ENCODE results near the gene SLC24A3. TPM values are rescaled to one million over a fixed set of nuclear protein-coding genes. Genes with fewer than 3 reads are reported as not detected.

SLC24A3 gene
- total RNA-seq, 1 experiment from 2014 or later, result 46.0 TPM

DNA sequence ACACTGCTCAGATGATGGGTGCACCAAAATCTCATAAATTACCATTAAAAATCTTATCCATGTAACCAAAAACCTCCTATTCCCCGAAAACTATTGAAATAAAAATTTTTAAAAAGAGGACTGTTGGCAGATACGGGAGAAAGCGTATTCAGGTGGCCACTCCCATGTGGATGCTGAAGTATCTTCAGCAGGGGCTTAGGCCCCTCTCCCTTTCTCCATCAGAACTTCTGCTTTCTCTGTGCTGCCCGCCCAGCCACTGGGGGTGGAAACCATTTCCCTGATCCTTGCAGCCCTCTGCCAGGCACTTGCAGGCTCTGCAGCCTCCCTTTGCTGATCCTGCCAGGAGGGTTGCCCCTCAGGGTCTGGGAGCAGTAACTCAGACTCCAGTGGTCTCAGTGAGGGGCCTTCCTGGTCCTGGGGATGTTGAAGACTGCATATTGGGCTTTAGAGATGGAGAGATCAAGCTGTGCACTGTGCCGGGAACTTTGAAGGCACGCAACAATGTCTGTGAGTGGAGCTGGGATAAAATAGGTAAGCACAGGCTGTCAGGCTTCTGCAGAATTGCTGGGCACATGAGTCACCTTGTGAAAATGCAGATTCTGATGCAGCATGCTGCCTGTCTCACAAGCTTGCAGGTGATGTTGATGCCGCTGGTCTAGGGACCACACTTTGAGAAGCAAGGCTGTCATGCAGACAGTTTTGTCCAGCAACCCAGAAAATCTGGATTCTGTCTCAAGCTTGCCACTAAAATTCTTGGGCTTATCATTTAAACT is 59.6 kb downstream of the SLC24A3 start:
- peaks cover 50% of the 10 kb centered on the region for H3K4me1 ChIP-seq (ENCODE audit: insufficient read depth, low read length, poor library complexity, severe bottlenecking)
- no peaks in the 10 kb centered on the region for H3K9me3 ChIP-seq (ENCODE audit: low read depth, low read length, poor library complexity, severe bottlenecking)
- no peak overlapping the region for H3K4me3 ChIP-seq (ENCODE audit: low read depth, low read length, poor library complexity, severe bottlenecking)
- no peak for TF ChIP-seq EZH2 (IDR thresholded peaks at IDR 0.05; ENCODE audit: borderline replicate concordance, low read depth, low read length, poor library complexity, severe bottlenecking)
- no peak for TF ChIP-seq CTCF (conservative IDR thresholded peaks at IDR 0.05; ENCODE audit: low read depth, low read length)
- DNase-seq (ENCODE audit: low spot score), result no peak
- BruUV-seq (replicated peaks), result no TSS peak
- no peaks in the 10 kb centered on the region for H3K36me3 ChIP-seq (ENCODE audit: insufficient read depth, low read length, poor library complexity, severe bottlenecking)
- POLR2A ChIA-PET (ENCODE audit: low non-redundant PET), result no interaction called here
- CTCF ChIA-PET, result no interaction called here
- intact Hi-C loops (cut with micrococcal nuclease; ENCODE audit: unreplicated experiment), result no loop called here
- peak overlapping the region; percentile 34 for H3K27ac ChIP-seq (ENCODE audit: low read depth, low read length, poor library complexity, severe bottlenecking)
- no peaks in the 10 kb centered on the region for H3K27me3 ChIP-seq (replicated peaks; ENCODE audit: insufficient read depth, low read depth, low read length, poor library complexity)

- POLR2A ChIA-PET (ENCODE audit: low non-redundant PET), result no interaction called here
Observed at GRCh38 chr20:19272976-19273654, 60.7 kb downstream of the SLC24A3 start.

GRCh38 chr20:19274001-19274400 is 61.6 kb downstream of the SLC24A3 start:
- intact Hi-C loops (cut with micrococcal nuclease; ENCODE audit: unreplicated experiment), result no loop called here
- DNase-seq (ENCODE audit: low spot score), result no peak
- CTCF ChIA-PET, result no interaction called here
- POLR2A ChIA-PET (ENCODE audit: low non-redundant PET), result no interaction called here
- peaks cover 55% of the 10 kb centered on the region for H3K4me1 ChIP-seq (ENCODE audit: insufficient read depth, low read length, poor library complexity, severe bottlenecking)
- no peaks in the 10 kb centered on the region for H3K27me3 ChIP-seq (replicated peaks; ENCODE audit: insufficient read depth, low read depth, low read length, poor library complexity)
- H3K27ac ChIP-seq (ENCODE audit: low read depth, low read length, poor library complexity, severe bottlenecking), result peak overlapping the region; percentile 24
- no peaks in the 10 kb centered on the region for H3K36me3 ChIP-seq (ENCODE audit: insufficient read depth, low read length, poor library complexity, severe bottlenecking)
- no TSS peak for BruUV-seq (replicated peaks)
- H3K4me3 ChIP-seq (ENCODE audit: low read depth, low read length, poor library complexity, severe bottlenecking), result no peak overlapping the region
- TF ChIP-seq EZH2 (IDR thresholded peaks at IDR 0.05; ENCODE audit: borderline replicate concordance, low read depth, low read length, poor library complexity, severe bottlenecking), result no peak
- TF ChIP-seq CTCF (conservative IDR thresholded peaks at IDR 0.05; ENCODE audit: low read depth, low read length), result no peak
- H3K9me3 ChIP-seq (ENCODE audit: low read depth, low read length, poor library complexity, severe bottlenecking), result no peaks in the 10 kb centered on the region

More at GRCh38 chr20:19272976-19273654, 60.7 kb downstream of the SLC24A3 start:
- no peaks in the 10 kb centered on the region for H3K27me3 ChIP-seq (replicated peaks; ENCODE audit: insufficient read depth, low read depth, low read length, poor library complexity)
- CTCF ChIA-PET, result no interaction called here
- peaks cover 56% of the 10 kb centered on the region for H3K4me1 ChIP-seq (ENCODE audit: insufficient read depth, low read length, poor library complexity, severe bottlenecking)
- TF ChIP-seq EZH2 (IDR thresholded peaks at IDR 0.05; ENCODE audit: borderline replicate concordance, low read depth, low read length, poor library complexity, severe bottlenecking), result no peak
- TF ChIP-seq CTCF (conservative IDR thresholded peaks at IDR 0.05; ENCODE audit: low read depth, low read length), result no peak
- intact Hi-C loops (cut with micrococcal nuclease; ENCODE audit: unreplicated experiment), result no loop called here
- no peaks in the 10 kb centered on the region for H3K36me3 ChIP-seq (ENCODE audit: insufficient read depth, low read length, poor library complexity, severe bottlenecking)
- H3K4me3 ChIP-seq (ENCODE audit: low read depth, low read length, poor library complexity, severe bottlenecking), result no peak overlapping the region
- no TSS peak for BruUV-seq (replicated peaks)
- H3K27ac ChIP-seq (ENCODE audit: low read depth, low read length, poor library complexity, severe bottlenecking), result peak overlapping the region; percentile 24
- no peaks in the 10 kb centered on the region for H3K9me3 ChIP-seq (ENCODE audit: low read depth, low read length, poor library complexity, severe bottlenecking)
- no peak for DNase-seq (ENCODE audit: low spot score)
